ENCODE data around the gene ADAMTS18. TPM values are rescaled to one million over a fixed set of nuclear protein-coding genes. Genes with fewer than 3 reads are reported as not detected.
"Not testable (repeated sequence)": the region's sequence is repeated elsewhere in the genome, so short reads cannot be mapped to it uniquely, and the experiment has no call there.

The ADAMTS18 gene
- total RNA-seq, 1 donor from 2014 or later, result not detected

DNA sequence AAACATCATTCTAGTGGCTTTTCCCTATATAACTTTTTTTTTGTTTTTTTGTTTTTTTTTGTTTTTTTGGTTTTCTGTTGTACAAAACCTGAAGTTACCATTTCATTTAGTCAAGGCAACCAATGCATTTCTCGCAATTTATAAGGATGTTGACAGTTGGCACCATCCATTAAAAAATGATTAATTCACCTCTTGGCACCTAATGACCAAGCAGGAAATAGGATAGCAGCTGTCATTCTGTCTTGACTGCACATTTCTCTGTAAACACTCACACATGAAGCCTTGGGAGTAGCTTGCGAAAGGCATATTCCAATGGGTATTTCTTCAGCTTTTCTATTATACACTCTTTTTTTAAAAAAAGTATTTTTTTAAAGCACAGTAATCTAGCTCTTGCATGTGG, 158.2 kb downstream of the ADAMTS18 start:
- TF ChIP-seq, protein P1, sequence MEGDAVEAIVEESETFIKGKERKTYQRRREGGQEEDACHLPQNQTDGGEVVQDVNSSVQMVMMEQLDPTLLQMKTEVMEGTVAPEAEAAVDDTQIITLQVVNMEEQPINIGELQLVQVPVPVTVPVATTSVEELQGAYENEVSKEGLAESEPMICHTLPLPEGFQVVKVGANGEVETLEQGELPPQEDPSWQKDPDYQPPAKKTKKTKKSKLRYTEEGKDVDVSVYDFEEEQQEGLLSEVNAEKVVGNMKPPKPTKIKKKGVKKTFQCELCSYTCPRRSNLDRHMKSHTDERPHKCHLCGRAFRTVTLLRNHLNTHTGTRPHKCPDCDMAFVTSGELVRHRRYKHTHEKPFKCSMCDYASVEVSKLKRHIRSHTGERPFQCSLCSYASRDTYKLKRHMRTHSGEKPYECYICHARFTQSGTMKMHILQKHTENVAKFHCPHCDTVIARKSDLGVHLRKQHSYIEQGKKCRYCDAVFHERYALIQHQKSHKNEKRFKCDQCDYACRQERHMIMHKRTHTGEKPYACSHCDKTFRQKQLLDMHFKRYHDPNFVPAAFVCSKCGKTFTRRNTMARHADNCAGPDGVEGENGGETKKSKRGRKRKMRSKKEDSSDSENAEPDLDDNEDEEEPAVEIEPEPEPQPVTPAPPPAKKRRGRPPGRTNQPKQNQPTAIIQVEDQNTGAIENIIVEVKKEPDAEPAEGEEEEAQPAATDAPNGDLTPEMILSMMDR (IDR thresholded peaks at IDR 0.05; ENCODE audit: borderline replicate concordance), result no peak
- intact Hi-C loops (cut with micrococcal nuclease), result no loop called here
- Histone ChIP-seq H3K9me3 (replicated peaks) (no peaks in the 10 kb centered on the region), H3K4me3 (no peak overlapping the region), H3K4me1 (no peaks in the 10 kb centered on the region), H3K27me3 (ENCODE audit: low read depth) (peaks cover 15% of the 10 kb centered on the region), H3K27ac (replicated peaks) (no peak overlapping the region), H3K36me3 (no peaks in the 10 kb centered on the region)
- no peak for DNase-seq

DNA sequence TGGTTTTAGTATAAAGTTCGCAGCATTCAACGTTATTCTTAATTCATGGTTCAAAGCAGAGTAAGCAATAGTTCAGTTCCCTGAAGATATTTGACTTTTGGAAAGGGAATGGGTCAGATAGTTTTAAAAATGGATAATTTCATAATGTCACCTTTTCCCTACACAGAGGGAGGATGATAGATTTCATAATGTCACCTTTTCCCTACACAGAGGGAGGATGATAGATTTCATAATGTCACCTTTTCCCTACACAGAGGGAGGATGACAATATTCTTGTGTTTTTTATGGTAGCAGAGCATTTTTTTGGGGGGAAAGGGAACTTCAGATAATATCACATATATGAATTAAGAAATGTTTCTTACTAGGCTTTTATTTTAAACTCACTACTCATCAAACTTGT, 159.5 kb downstream of the ADAMTS18 start:
- H3K36me3 ChIP-seq; intact Hi-C loops (cut with micrococcal nuclease); H3K4me1 ChIP-seq; H3K9me3 ChIP-seq (replicated peaks); DNase-seq; H3K27ac ChIP-seq (replicated peaks); H3K4me3 ChIP-seq: not testable (repeated sequence)
- H3K27me3 ChIP-seq (ENCODE audit: low read depth), result peaks cover 15% of the 10 kb centered on the region

DNA sequence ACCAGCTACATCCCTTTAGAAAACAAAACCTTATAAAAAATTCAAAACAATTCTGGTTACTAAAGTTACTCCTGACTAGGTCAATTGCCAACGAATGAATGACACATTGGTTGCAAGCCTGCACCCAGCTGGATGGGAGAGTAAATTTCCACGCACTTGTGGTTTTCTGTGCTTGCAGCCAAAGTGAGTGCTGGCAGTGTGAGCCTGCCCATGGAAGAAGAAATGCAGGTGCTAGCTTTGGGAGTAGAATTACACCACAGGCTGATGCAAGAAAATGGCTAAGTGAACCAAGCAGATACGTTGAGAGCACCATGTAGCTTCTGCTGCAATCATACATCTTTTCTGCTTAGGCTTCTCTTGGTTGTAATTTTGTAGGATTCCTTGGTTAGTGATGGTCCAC, 161.0 kb downstream of the ADAMTS18 start:
- no peaks in the 10 kb centered on the region for H3K9me3 ChIP-seq (replicated peaks)
- intact Hi-C loops (cut with micrococcal nuclease), result no loop called here
- TF ChIP-seq, protein P1 (IDR thresholded peaks at IDR 0.05; ENCODE audit: borderline replicate concordance), result no peak

DNA sequence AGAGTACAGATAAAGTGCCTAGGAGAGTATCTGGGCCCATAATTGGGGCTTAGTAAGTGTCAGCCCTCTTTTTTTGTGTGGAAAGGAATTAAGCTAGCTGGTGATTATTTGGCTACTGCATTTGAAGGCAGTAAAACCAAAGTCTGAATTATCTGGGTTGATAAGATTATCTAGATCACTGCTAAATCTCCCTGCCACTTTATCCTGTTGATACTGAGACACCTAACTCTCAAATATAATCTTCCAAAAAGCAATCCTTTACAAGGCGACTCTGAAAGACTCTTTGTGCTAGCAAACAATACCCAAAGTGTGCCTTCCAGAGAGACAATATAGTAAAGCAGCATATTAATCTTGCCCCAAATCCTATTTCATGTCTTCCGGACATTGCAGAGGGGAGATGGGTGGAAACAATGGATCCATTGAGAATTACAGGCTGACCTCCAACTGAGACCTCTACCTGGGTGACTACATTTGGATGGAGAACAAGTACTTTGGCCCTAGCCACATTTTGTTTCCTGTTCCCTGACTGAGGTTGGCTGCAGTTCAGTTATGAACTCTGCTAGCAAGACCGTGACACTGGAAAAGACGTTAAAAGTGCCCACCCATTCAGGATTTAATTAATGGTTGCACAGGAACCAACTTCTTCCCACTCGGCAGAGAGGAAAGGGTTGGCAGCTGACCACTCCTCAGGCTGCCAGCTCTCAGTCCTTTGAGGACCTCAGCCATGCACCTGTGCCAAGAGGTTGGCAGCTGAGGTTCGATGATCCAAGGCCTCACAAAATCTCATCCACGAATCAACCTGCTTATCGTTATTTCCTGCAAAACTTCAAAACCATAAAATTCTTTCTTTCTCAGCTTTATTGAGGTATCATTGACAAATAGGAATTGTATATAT, 163.1 kb downstream of the ADAMTS18 start:
- H3K36me3 ChIP-seq, result no peaks in the 10 kb centered on the region
- H3K4me1 ChIP-seq, result no peaks in the 10 kb centered on the region
- H3K9me3 ChIP-seq (replicated peaks), result no peaks in the 10 kb centered on the region
- no peak for DNase-seq
- H3K27me3 ChIP-seq (ENCODE audit: low read depth), result peaks cover 25% of the 10 kb centered on the region
- intact Hi-C loops (cut with micrococcal nuclease), result no loop called here
- no peak overlapping the region for H3K27ac ChIP-seq (replicated peaks)
- no peak overlapping the region for H3K4me3 ChIP-seq
- TF ChIP-seq, protein P1 (IDR thresholded peaks at IDR 0.05; ENCODE audit: borderline replicate concordance), result no peak

More for the DNA sequence above, 161.0 kb downstream of the ADAMTS18 start:
- Histone ChIP-seq H3K27ac (replicated peaks) (no peak overlapping the region), H3K27me3 (ENCODE audit: low read depth) (peaks cover 25% of the 10 kb centered on the region), H3K4me3 (no peak overlapping the region), H3K4me1 (no peaks in the 10 kb centered on the region), H3K36me3 (no peaks in the 10 kb centered on the region)
- no peak for DNase-seq

DNA sequence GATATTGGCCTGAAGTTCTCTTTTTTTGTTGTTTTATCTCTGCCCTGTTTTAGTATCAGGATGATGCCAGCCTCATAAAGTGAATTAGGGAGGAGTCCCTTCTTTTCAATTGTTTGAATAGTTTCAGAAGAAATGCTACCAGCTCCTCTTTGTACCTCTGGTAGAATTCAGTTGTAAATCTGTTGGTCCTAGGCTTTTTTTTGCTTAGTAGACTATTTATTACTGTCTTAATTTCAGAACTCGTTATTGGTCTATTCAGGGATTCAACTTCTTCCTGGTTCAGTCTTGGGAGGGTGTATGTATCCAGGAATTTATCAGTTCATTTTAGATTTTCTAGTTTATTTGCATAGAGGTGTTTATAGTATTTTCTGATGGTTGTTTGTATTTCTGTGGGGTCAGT, 168.6 kb downstream of the ADAMTS18 start:
- intact Hi-C loops (cut with micrococcal nuclease); H3K27ac ChIP-seq (replicated peaks); H3K36me3 ChIP-seq; DNase-seq; H3K9me3 ChIP-seq (replicated peaks); H3K4me3 ChIP-seq; H3K4me1 ChIP-seq: not testable (repeated sequence)
- peaks cover 10% of the 10 kb centered on the region for H3K27me3 ChIP-seq (ENCODE audit: low read depth)

DNA sequence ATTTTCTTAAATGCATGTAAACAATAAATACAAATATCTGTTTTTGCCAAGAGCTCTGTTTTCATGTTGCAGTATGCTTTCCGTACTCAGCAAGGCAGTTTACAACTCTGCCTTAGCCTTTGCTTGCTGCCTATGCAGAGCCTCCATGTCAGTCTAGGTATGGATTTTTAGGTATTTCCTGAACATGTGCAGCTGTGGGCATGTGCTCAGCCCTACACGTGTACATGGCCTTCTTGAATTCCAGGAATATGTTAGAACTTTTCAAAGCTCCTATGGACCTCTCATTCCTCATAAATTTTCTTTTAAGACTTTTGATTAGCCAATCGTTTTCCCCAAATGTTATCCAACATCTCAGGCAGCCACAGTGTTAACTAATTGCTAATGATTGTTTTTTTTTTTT, 171.9 kb downstream of the ADAMTS18 start:
- DNase-seq, result no peak
- intact Hi-C loops (cut with micrococcal nuclease), result no loop called here
- Histone ChIP-seq H3K27me3 (ENCODE audit: low read depth) (no peaks in the 10 kb centered on the region), H3K36me3 (no peaks in the 10 kb centered on the region), H3K4me1 (no peaks in the 10 kb centered on the region), H3K9me3 (replicated peaks) (no peaks in the 10 kb centered on the region), H3K27ac (replicated peaks) (no peak overlapping the region), H3K4me3 (no peak overlapping the region)
- TF ChIP-seq, protein P1 (IDR thresholded peaks at IDR 0.05; ENCODE audit: borderline replicate concordance), result no peak

Measured in left ventricle myocardium inferior (tissue), 1 donor.